ENCODE data around the gene PRL.

PRL gene

GRCh38 chr6:22294301-22294700 is 2.5 kb downstream of the PRL start:
- DNase-seq: no peak

- no peak for DNase-seq
These were observed 6.8 kb downstream of the PRL start for GRCh38 chr6:22290045-22290444.

- no peak for DNase-seq
These were observed 8.1 kb downstream of the PRL start for GRCh38 chr6:22288721-22289120.

- DNase-seq: no peak
These were observed 12.2 kb downstream of the PRL start for GRCh38 chr6:22284666-22285065.

GRCh38 chr6:22281341-22282085 is 15.3 kb downstream of the PRL start:
- DNase-seq: no peak

GRCh38 chr6:22279427-22279826 is 17.4 kb downstream of the PRL start:
- no peak for DNase-seq

- no peak for DNase-seq
These were observed 25.8 kb downstream of the PRL start for GRCh38 chr6:22271081-22271480.

GRCh38 chr6:22263748-22264147 is 33.1 kb downstream of the PRL start:
- no peak for DNase-seq

- no peak for DNase-seq
These were observed 42.0 kb downstream of the PRL start for GRCh38 chr6:22254886-22255285.

- DNase-seq: no peak
These were observed 42.7 kb downstream of the PRL start for GRCh38 chr6:22253955-22254655.

GRCh38 chr6:22251348-22251747 is 45.5 kb downstream of the PRL start:
- DNase-seq: no peak

GRCh38 chr6:22250486-22250885 is 46.4 kb downstream of the PRL start:
- no peak for DNase-seq

- no peak for DNase-seq
These were observed 47.0 kb downstream of the PRL start for GRCh38 chr6:22249711-22250350.

GRCh38 chr6:22248513-22249308 is 48.1 kb downstream of the PRL start:
- no peak for DNase-seq

- no peak for DNase-seq
These were observed 48.8 kb downstream of the PRL start for GRCh38 chr6:22247916-22248482.

- DNase-seq: no peak
These were observed 56.8 kb downstream of the PRL start for GRCh38 chr6:22240025-22240424.

GRCh38 chr6:22239261-22239921 is 57.4 kb downstream of the PRL start:
- no peak for DNase-seq

- DNase-seq: no peak
These were observed 58.0 kb downstream of the PRL start for GRCh38 chr6:22238861-22239260.

- no peak for DNase-seq
These were observed 59.3 kb downstream of the PRL start for GRCh38 chr6:22237526-22237925.

Measured in stimulated activated CD8-positive, alpha-beta memory T cell treated with anti-CD3 and anti-CD28 coated beads, Interleukin-4, amount 100 ng/mL, for 48 hours (primary cell).